Measurements from ENCODE around the gene ERFL.

The ERFL gene

DNA sequence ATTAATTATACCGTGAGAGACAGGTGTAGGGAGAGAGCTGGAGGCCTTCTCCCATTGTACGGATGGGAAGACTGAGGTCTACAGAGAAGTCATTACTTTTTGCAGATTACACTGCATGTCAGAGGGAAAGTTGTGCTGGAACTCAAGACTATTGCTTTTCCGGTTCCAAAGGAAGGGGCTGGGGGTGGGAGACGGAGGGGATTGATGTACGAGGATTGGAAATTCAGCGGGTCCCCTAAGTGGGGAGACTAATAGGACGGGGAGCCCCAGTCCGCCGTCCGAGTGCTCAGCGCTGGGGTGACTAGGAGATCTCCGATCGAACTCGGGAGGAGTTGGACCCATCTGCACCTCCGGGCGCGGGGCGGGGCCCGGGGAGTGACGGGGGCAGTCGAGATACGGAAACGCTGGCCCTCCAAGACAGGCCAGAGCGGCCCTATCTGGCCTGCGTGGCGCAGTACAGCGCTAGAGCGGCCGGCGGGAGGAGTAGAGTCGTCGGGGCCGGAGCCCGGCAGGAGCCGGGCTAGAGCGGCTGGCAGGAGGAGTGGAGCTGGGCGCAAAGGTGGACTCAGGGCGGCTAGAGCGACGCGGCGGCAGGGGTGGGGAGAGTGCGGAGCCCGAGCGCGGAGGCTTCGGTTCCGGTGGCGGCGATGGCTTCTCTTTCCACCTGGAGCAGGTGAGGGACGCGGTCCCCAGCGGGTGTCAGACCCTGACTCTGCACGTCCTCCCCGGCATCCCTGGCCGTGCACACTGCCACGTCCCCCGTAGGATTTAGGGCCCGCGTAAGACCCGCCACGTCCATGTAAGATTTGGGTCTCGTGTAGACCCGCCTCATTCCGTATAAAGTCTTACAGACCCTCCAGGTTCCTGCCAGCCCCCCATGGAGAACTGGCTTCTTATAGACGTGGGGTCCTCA lies 44.2 kb downstream of the ERFL start (continued):
- TF ChIP-seq ZNF350 (tag by site-specific recombination; IDR thresholded peaks at IDR 0.05) (no peak), TCF7L2 (IDR thresholded peaks at IDR 0.05; ENCODE audit: borderline replicate concordance, low read depth, low read length) (no peak), ZNF670 (tag by site-specific recombination; IDR thresholded peaks at IDR 0.05; ENCODE audit: low read depth) (no peak), SP7 (tag by site-specific recombination; IDR thresholded peaks at IDR 0.05) (peak; percentile 95), ZNF433 (tag by site-specific recombination; IDR thresholded peaks at IDR 0.05; ENCODE audit: low read depth) (no peak), ZNF426 (tag by site-specific recombination; IDR thresholded peaks at IDR 0.05) (no peak), GLIS2 (tag by site-specific recombination; IDR thresholded peaks at IDR 0.05) (no peak; the same call in 1 of the 2 replicates), ZNF660 (tag by site-specific recombination; IDR thresholded peaks at IDR 0.05) (peak; percentile 95), ZFP41 (tag by site-specific recombination; IDR thresholded peaks at IDR 0.05; ENCODE audit: borderline replicate concordance) (no peak), ZNF558 (tag by site-specific recombination; IDR thresholded peaks at IDR 0.05) (no peak), ZNF132 (tag by site-specific recombination; IDR thresholded peaks at IDR 0.05; ENCODE audit: borderline replicate concordance) (no peak), ZNF174 (tag by site-specific recombination; IDR thresholded peaks at IDR 0.05) (no peak)
- TF ChIP-seq, protein P1, sequence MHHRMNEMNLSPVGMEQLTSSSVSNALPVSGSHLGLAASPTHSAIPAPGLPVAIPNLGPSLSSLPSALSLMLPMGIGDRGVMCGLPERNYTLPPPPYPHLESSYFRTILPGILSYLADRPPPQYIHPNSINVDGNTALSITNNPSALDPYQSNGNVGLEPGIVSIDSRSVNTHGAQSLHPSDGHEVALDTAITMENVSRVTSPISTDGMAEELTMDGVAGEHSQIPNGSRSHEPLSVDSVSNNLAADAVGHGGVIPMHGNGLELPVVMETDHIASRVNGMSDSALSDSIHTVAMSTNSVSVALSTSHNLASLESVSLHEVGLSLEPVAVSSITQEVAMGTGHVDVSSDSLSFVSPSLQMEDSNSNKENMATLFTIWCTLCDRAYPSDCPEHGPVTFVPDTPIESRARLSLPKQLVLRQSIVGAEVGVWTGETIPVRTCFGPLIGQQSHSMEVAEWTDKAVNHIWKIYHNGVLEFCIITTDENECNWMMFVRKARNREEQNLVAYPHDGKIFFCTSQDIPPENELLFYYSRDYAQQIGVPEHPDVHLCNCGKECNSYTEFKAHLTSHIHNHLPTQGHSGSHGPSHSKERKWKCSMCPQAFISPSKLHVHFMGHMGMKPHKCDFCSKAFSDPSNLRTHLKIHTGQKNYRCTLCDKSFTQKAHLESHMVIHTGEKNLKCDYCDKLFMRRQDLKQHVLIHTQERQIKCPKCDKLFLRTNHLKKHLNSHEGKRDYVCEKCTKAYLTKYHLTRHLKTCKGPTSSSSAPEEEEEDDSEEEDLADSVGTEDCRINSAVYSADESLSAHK (tag by site-specific recombination; IDR thresholded peaks at IDR 0.05): peak; percentile 78
- TF ChIP-seq, protein P2, sequence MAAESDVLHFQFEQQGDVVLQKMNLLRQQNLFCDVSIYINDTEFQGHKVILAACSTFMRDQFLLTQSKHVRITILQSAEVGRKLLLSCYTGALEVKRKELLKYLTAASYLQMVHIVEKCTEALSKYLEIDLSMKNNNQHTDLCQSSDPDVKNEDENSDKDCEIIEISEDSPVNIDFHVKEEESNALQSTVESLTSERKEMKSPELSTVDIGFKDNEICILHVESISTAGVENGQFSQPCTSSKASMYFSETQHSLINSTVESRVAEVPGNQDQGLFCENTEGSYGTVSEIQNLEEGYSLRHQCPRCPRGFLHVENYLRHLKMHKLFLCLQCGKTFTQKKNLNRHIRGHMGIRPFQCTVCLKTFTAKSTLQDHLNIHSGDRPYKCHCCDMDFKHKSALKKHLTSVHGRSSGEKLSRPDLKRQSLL (tag by site-specific recombination; IDR thresholded peaks at IDR 0.05): peak; percentile 95
- TF ChIP-seq, protein P3, sequence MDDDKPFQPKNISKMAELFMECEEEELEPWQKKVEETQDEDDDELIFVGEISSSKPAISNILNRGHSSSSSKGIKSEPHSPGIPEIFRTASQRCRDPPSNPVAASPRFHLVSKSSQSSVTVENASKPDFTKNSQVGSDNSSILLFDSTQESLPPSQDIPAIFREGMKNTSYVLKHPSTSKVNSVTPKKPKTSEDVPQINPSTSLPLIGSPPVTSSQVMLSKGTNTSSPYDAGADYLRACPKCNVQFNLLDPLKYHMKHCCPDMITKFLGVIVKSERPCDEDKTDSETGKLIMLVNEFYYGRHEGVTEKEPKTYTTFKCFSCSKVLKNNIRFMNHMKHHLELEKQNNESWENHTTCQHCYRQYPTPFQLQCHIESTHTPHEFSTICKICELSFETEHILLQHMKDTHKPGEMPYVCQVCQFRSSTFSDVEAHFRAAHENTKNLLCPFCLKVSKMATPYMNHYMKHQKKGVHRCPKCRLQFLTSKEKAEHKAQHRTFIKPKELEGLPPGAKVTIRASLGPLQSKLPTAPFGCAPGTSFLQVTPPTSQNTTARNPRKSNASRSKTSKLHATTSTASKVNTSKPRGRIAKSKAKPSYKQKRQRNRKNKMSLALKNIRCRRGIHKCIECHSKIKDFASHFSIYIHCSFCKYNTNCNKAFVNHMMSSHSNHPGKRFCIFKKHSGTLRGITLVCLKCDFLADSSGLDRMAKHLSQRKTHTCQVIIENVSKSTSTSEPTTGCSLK (tag by site-specific recombination; IDR thresholded peaks at IDR 0.05): no peak

DNA sequence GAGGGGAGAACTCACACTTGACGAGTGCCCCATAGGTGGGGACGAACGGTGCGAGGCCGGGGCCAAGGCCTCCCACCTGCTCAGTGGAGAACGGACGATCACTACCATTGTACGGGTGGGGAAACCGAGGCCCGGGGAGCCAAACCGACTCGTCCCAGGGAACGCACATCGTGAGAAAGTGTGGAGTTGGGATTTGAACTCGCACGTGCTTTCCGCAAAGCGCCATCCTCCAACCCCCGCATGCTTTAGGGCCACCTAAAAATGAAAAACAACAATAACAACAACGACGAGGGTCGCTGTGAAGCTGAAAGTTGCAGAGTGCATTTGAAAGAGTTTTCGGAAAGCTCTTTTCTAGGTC lies 44.8 kb downstream of the ERFL start:
- peak overlapping the region; percentile 4; the same call in 1 of the 2 replicates for H3K27ac ChIP-seq (ENCODE audit: extremely low read depth, low read depth, low read length)
- ChIA-PET POLR2A (interaction anchor here (1.2 to 5.1 kb wide), 5 partner anchors 8 to 54 kb away, joined by 6 to 68 read pairs (median 8); partner anchors contain the start of gene RPS19), CTCF (interaction anchor here (1.1 to 3.8 kb wide), 4 partner anchors 10 to 145 kb away, joined by 3 to 22 read pairs (median 6); partner anchors contain the start of gene RPS19)
- H3K36me3 ChIP-seq (ENCODE audit: control insufficient read depth in 2 of 2, insufficient read depth in 1 of 2, low read length in 2 of 2): peaks cover 0 to 13% of the 10 kb centered on the region in 2 experiments; a peak in 2 of 3 replicates
- H3K4me3 ChIP-seq (ENCODE audit: low read depth, low read length): peak overlapping the region; percentile 47
- TF ChIP-seq KLF9 (tag by site-specific recombination; IDR thresholded peaks at IDR 0.05; ENCODE audit: low read depth) (no peak), ZFP3 (tag by site-specific recombination; IDR thresholded peaks at IDR 0.05; ENCODE audit: low read depth) (no peak), HOXD13 (CRISPR knock-in tag; IDR thresholded peaks at IDR 0.05; ENCODE audit: borderline replicate concordance) (no peak), ZNF138 (tag by site-specific recombination; IDR thresholded peaks at IDR 0.05; ENCODE audit: borderline replicate concordance) (no peak), ZNF561 (tag by site-specific recombination; IDR thresholded peaks at IDR 0.05; ENCODE audit: borderline replicate concordance) (0 out of 2 replicates have a peak, but pooled peaks have one; percentile 7), EGR2 (tag by site-specific recombination; IDR thresholded peaks at IDR 0.05; ENCODE audit: low read depth) (no peak)
- TF ChIP-seq, protein P4, sequence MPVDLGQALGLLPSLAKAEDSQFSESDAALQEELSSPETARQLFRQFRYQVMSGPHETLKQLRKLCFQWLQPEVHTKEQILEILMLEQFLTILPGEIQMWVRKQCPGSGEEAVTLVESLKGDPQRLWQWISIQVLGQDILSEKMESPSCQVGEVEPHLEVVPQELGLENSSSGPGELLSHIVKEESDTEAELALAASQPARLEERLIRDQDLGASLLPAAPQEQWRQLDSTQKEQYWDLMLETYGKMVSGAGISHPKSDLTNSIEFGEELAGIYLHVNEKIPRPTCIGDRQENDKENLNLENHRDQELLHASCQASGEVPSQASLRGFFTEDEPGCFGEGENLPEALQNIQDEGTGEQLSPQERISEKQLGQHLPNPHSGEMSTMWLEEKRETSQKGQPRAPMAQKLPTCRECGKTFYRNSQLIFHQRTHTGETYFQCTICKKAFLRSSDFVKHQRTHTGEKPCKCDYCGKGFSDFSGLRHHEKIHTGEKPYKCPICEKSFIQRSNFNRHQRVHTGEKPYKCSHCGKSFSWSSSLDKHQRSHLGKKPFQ (tag by site-specific recombination; IDR thresholded peaks at IDR 0.05): no peak
- peaks cover 11% of the 10 kb centered on the region; the same call in 1 of the 2 replicates for H3K4me1 ChIP-seq (ENCODE audit: control insufficient read depth, insufficient read depth, low read length)
- no peaks in the 10 kb centered on the region for H3K9me3 ChIP-seq (ENCODE audit: control insufficient read depth, insufficient read depth, low read depth, low read length)
